ENCODE data around the gene GCN1.

Gene GCN1

GRCh38 chr12:120229071-120229486 lies 34.6 kb upstream of the GCN1 start:
- DNase-seq (ENCODE audit: low read depth in 2 of 2): no peak

GRCh38 chr12:120228291-120229070 lies 34.0 kb upstream of the GCN1 start:
- peak; percentile 71 to 79 for DNase-seq (ENCODE audit: low read depth in 2 of 2)

- no peak for DNase-seq (ENCODE audit: low read depth in 2 of 2)
Observed at GRCh38 chr12:120228041-120228290, 33.5 kb upstream of the GCN1 start.

- DNase-seq (ENCODE audit: low read depth in 2 of 2): no peak
Observed at GRCh38 chr12:120227233-120228040, 32.9 kb upstream of the GCN1 start.

GRCh38 chr12:120225852-120226640 lies 31.5 kb upstream of the GCN1 start:
- DNase-seq (ENCODE audit: low read depth in 2 of 2): no peak

GRCh38 chr12:120225200-120225558 lies 30.7 kb upstream of the GCN1 start:
- DNase-seq (ENCODE audit: low read depth in 2 of 2): no peak

GRCh38 chr12:120224304-120225199 lies 30.0 kb upstream of the GCN1 start:
- no peak for DNase-seq (ENCODE audit: low read depth in 2 of 2)

GRCh38 chr12:120223458-120224303 lies 29.2 kb upstream of the GCN1 start:
- DNase-seq (ENCODE audit: low read depth in 2 of 2): no peak

- no peak for DNase-seq (ENCODE audit: low read depth in 2 of 2)
Observed at GRCh38 chr12:120222288-120222832, 27.8 kb upstream of the GCN1 start.

GRCh38 chr12:120221576-120221900 lies 27.0 kb upstream of the GCN1 start:
- no peak for DNase-seq (ENCODE audit: low read depth in 2 of 2)

- DNase-seq (ENCODE audit: low read depth in 2 of 2): no peak
Observed at GRCh38 chr12:120220838-120221575, 26.5 kb upstream of the GCN1 start.

GRCh38 chr12:120218680-120219606 lies 24.4 kb upstream of the GCN1 start:
- no peak for DNase-seq (ENCODE audit: low read depth in 2 of 2)

- no peak for DNase-seq (ENCODE audit: low read depth in 2 of 2)
Observed at GRCh38 chr12:120216742-120217605, 22.5 kb upstream of the GCN1 start.

- no peak for DNase-seq (ENCODE audit: low read depth in 2 of 2)
Observed at GRCh38 chr12:120215766-120216735, 21.5 kb upstream of the GCN1 start.

GRCh38 chr12:120215357-120215735 lies 20.8 kb upstream of the GCN1 start:
- DNase-seq (ENCODE audit: low read depth in 2 of 2): no peak

GRCh38 chr12:120214626-120215356 lies 20.3 kb upstream of the GCN1 start:
- no peak for DNase-seq (ENCODE audit: low read depth in 2 of 2)
